ENCODE measurements around the gene ABCB8.

DNA sequence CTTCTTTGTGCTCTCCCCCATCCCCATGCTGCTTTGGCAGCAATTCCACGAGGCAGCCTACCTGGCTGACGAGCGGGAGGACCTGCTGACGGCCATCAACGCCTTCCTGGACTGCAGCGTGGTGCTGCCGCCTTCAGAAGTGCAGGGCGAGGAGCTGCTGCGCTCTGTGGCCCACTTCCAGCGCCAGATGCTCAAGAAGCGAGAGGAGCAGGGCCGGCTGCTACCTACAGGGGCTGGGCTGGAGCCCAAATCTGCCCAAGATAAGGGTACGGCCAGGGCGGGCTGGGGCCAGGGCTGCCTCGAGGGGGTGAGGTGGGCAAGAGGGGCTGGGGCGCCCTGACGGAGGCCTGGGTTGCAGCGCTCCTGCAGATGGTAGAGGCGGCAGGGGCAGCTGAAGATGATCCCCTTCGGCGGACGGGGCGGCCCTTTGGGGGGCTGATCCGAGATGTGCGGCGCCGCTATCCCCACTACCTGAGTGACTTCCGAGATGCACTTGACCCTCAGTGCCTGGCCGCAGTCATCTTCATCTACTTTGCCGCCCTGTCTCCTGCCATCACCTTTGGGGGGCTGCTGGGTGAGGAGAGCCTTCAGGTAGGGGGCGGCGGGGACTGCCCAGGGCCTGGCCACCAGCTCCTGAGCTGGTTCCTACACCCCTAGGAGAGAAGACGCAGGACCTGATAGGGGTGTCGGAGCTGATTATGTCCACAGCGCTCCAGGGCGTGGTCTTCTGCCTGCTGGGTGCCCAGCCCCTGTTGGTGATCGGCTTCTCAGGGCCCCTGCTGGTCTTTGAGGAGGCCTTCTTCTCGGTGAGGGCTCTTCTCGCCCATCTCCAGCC is 43.0 kb downstream of the ABCB8 start:
- TF ChIP-seq NFIC (IDR thresholded peaks at IDR 0.05) (no peak), ZNF134 (CRISPR knock-in tag; conservative IDR thresholded peaks at IDR 0.05) (no peak), ZNF140 (CRISPR knock-in tag; IDR thresholded peaks at IDR 0.05) (no peak), SMC3 (conservative IDR thresholded peaks at IDR 0.05; ENCODE audit: insufficient read depth, low read depth, low read length) (no peak)
- TF ChIP-seq, protein P1, sequence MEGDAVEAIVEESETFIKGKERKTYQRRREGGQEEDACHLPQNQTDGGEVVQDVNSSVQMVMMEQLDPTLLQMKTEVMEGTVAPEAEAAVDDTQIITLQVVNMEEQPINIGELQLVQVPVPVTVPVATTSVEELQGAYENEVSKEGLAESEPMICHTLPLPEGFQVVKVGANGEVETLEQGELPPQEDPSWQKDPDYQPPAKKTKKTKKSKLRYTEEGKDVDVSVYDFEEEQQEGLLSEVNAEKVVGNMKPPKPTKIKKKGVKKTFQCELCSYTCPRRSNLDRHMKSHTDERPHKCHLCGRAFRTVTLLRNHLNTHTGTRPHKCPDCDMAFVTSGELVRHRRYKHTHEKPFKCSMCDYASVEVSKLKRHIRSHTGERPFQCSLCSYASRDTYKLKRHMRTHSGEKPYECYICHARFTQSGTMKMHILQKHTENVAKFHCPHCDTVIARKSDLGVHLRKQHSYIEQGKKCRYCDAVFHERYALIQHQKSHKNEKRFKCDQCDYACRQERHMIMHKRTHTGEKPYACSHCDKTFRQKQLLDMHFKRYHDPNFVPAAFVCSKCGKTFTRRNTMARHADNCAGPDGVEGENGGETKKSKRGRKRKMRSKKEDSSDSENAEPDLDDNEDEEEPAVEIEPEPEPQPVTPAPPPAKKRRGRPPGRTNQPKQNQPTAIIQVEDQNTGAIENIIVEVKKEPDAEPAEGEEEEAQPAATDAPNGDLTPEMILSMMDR (IDR thresholded peaks at IDR 0.05 in 2 of 3, conservative IDR thresholded peaks at IDR 0.05 in 1 of 3; ENCODE audit: insufficient read depth in 2 of 3, low read depth in 1 of 3, low read length in 3 of 3): no peak

Measured in K562 (cell line).